NCI-H345 treated with DMSO at 0.1 percent for 48 hours (cell line): ENCODE results near the gene VAV2.

ENCODE experiments used
- DNase-seq: peaks from one replicate; lab custom pipeline; 2025; ENCODE audit not compliant: unreplicated experiment; lab: John Stamatoyannopoulos, UW

Gene VAV2

DNA sequence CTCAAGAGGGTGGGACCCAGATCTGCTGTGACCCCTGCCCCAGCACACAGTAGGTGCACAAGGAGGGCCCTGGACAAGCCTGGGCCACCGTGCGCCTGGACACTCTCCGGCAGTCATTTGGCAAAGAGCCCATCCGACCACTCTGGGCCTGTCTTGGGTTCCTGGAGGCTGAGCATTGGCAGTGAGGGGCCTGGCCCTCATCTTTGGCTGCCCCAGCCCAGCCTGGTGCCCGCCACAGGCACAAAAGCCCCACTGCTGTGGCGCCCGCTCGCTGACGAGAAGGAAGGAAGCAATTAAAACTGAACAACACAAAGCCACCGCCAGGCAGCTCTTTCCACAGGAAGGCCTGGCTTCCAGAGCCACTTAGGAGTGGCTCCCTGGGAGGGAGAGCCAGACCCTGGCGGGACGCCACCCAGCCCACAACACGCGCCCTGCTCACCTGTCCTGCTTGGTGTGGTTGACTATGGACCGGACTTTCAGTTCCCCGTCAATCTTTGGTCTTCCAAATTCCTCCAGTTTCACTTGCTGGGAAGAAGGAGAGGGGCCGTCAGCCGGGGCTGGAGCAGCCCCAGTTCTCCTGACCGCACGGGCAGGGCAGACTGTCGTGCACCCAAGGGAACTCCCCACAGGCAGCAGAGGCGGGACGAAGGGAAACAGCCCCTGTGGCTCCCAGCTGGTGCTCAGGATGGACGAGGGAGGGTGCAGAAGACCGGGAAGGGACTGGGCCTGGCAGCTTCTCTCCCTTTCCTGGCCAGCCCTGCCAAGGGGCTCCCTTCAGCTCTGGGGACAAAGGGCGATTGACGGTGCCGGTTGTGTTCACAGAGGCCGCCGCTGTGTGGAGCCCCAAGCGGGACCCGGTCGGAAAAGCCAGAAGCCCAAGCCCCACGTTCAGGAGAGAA lies 203.1 kb downstream of the VAV2 start:
- DNase-seq, result no peak

DNA sequence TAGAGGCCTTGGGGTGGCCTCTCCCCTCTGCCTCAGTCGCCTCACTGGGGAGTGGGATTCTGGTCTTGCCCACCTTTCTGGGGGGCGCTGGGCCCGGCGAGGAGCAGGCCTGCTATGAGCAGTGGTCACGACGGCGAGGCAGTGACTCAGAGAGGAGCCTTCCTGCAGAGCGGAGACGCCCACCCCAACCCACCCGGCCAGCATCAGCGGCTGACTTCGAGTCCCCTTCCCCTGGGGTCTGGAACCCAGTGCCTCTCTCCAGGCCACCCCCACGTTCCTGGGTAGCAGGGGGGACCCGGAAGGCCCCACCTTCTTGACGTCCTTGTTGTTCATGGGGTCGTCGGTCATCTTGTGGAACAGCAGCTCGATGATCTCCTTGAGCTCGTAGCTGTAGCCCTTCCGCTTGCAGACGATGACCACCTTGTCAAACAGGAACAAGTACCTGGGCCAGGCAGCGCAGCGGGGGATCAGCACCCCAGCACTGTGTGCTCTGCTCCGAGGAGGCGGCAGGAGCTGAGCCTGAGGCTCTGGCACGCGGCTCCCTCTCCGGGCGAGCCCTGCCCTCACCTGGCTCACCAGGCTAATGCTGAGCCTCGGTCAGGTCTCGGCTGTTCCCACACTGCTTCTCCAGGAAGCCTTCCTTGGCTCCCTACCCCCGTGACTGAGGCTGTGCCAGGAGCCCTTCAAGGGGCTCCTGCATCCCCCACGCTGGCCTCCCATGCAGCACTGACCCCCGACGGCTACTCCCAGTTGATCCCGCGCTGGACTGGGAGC lies 203.9 kb downstream of the VAV2 start:
- DNase-seq, result no peak

DNA sequence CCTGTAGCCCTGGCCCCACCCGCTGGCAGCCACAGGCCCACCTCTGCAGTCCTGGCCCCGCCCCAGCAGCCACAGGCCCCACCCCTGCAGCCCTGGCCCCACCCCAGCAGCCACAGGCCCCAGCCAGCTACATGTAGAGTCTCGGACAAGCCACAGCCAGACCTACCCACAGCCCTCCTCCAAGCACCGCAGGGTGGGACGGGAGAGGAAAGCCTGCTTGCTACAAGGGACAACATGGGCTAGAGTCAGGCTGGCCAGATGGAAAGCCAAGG lies 204.4 kb downstream of the VAV2 start:
- no peak for DNase-seq

DNA sequence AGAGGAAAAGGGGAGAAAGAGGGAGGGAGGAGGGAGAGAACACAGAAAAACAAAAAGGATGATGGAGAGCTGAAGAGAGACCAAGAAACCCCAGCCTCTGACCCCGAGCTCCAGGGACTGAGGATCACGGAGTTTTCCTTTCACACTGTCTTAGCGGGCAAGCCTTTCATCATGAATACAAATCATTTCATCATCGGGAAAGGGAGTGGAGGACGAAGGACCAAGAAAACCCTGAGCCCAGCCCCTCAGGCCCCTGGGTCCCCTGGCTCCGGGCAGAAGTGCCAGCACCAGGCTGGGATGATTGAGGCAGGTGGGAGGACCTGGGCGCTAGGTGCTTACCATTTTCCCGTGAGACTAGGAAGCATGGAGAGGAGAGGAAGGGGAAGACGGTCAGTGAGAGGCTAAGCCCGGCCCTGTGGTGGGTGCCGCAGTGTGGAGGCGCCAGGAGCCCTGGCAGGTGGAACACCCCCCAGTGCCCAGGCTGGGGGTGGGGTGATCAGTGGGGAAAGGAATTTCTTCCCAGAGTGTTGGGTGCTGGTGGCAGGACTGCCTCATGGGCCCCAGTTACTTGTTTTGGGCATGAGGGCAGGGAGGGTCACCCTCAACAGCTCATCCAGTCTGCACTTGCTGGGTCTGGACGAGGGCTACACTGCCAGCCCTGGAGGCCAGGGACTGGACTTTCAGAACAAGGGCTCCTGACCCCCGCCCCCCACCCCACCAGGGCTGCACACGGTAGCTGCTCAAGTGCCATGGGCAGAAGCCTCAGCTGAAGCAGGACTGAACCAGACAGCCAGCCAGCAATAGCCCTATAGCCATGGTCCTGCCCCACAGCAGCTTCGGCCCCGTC lies 205.0 kb downstream of the VAV2 start:
- no peak for DNase-seq

DNA sequence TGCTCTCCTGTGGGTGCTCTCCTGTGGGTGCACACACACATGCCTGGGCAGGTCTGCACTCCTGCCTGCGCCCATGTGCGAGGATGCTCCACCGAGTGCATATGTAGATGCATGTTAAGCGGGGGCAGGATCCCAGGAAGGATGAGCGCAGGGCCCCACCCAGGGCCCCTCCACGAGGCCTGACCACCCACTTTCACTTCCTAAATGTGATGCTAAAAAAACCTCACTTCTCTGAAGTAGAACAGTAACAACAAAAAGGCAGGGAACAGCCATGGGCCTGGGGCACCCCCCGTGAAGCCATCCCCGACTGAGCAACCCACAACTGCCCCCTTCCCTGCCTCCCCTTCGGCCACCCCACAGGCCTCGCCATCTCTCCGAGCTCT lies 205.8 kb downstream of the VAV2 start:
- no peak for DNase-seq

DNA sequence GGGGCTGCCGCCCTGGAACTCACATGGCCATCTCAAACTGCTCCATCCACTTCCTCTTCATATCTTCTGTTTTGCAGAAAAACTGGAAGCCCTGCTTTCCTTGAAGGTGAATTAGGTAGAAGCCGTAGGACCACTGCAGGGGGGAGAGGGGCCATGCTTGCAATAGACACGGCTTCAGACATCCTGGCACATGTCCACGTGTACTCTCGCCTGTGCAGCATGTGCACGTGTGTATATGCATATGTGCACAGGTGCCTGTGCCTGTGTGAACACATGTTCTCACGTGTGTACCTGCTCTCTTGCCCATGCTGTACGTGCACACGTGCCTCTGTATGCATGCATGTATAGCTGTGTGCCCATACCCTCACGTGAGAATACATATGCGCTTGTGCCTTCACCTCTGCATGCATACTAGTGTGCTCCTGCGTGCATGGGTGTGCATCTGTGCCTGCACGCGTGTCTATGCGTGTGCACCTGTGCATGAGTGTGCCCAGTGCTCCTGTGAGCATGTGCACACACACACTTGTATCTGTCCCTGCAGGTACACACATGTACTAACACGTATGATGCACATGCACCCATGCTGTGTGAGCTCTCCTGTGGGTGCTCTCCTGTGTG lies 206.3 kb downstream of the VAV2 start:
- DNase-seq, result no peak

DNA sequence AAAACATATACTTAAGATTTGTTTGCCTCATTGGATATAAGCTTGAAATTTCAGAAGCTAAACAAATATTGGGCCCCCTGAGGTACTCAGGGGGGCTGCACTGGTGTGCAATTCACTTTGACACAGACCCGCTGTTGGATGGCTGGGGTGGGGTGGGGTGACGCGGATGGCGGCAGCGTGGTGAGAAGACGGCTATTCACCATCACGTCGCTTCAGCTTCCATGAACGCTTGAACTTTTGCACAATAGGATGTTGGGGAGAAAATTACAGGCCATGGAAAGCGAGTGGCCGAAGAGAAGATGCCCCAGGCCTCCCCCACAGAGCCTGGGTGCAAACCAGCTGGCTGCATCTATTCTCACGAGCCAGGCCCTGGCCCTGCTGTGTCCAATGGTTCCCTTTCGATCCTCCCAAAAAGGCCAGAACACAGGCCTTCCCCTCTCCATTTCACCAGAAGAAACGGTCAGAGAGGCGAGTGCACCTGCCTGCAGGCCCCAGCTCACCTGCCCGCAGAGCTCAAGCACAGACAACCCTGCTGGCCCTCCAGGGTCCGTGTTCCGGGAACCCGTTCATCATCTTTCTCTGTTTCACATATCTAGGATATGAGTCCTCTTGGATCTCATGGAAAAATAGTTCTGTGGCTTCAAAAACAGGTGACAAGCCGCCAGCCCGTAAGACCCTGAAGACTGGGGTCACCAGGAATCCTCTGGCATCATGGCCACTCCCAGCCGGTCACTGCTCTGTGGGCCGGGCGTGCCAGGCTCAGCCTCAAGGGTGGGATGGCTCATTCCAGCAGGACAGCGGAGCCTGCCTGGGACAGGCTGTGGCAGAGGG lies 207.2 kb downstream of the VAV2 start:
- no peak for DNase-seq

DNA sequence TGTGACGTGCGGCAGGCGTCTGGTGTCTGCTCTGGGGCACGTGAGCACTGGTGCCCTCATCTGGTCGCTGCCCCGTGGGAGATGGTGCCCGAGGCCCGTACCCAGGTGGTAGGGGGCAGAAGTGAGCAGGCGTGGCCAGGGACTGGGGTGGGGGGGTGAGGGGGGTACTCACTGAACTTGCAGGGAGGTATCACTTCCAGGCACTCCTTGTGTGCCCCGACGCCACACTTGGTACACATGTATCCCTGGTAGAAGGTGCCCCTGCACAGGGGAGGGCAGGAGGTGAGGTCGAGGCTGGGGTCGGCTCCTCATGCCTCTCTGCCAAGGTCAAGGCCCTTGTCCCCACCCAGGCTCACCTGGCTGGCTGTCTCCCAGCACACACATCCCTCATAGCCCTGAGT lies 208.8 kb downstream of the VAV2 start:
- DNase-seq, result no peak

DNA sequence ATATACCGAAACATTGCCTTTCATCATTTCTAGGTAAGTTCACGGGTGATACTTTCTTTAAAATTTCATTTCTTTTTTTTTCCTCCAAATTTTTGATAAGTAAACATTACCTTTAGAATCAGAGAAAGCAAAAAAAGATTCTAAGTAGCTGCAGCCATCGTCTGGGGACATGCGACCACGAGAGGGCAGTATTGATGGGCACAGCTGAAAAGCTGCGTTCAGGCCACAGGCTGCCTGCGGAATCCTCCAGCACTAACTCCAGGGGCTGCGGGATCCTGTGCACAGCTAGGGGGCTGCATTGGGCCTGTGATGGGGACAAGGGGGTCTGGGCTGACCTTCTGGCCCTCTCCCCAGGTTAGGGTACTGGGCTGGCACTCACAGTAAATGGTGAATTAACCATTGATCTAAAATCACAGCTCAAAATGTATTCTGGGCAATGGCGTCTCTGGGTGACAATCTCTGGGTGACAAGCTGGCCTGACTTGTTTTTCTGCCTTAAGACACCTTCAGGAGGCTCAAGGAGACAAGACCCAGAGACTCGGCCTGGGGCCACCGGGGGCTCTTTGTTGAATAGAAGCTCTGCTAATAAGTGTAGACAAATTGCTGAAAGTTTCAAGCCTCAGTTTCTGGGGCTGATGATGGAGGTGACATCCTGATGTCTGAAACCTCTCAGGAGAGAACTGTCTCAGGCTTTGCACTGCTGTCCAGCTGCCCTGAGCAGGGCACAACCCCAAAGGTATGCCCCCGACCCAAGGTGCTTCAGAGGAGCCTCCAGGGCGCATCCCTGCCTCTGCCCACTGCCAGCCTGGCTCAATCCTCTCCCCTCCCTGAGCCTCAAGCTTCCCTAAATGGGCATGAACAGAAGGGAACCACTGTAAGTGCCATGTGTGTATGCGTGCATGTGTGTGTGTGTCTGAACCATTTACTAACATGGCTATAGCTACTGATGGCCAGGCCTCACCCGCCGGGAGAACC lies 209.7 kb downstream of the VAV2 start:
- no peak for DNase-seq

DNA sequence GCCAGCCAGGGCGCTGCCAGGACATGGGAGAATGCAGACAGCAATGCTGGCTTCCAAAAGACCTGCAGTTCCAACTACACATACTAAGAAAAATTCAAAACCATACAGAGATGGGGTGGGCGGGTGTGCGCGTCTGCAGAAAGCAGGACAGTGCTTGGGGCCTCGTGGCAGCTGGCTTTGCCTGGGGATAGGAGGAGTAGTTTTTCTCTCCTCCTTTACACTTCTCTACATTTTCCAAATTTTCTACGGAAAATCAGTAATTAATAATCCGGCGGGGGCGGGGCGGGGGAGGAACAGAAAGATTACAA lies 210.3 kb downstream of the VAV2 start:
- DNase-seq, result no peak

DNA sequence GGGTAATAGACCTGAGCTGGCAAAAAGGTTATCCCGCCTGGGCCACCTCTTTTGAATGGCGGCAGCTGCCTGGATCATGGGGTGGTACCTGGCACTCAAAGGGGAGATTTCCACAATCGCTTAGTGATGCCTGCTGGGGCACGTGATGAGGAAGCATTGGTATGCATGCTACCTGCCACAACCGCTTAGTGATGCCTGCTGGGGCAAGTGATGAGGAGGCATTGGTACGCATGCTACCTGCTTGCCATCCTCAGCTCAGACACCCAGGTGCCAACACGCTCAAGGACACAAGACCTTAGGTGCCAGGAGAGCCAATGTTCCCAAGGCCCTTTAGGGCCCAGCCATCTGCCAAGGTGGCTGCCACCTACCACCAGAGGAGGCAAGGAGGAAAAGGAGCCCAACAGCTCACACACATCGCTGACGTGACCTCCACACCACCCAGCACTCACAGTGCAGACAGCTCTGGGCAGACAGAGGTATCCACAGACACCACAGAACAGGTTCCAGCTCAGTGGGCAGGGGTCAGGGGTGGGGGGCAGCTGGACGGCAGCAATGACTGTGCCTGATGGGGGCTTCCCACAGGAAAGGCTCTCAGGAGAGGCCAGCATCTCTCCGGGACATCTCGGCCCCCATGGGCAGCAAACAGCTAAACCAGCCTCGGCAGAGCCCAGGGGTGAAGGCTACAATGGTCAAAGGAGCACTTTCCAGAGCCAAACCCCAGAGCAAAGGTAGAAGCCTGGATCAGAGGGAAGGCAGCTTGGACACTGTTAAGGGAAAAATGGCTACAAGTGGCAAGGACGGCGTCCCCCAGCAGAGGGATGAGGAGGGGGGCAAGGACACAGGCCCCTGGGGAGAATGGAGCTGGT lies 210.9 kb downstream of the VAV2 start:
- no peak for DNase-seq

DNA sequence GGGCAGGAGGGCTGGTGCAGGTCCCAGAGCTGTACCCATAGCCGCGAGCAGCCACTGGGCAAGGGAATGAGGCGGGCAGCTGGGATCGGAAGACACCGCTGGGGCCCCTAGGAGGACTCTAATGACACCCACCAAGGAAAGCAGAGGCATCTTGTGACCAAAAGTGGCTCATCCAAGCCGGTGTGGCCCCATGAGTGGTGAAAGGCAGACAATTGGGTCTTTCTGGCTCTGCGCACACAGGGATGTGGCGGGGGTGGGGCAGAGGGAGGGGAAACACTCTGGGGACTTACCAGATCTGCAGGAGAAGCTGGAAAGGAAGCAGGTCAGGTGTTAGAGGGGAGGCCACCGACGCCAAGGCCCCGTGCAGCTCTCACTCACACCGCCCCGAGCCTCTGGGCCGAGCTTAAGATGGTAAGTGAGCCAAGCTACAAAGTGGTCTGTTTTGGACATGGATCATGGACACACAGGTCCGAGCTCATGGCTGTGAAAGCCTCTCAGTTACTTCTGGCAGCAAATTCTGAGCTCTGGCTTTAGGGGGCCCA lies 211.6 kb downstream of the VAV2 start:
- DNase-seq, result no peak

DNA sequence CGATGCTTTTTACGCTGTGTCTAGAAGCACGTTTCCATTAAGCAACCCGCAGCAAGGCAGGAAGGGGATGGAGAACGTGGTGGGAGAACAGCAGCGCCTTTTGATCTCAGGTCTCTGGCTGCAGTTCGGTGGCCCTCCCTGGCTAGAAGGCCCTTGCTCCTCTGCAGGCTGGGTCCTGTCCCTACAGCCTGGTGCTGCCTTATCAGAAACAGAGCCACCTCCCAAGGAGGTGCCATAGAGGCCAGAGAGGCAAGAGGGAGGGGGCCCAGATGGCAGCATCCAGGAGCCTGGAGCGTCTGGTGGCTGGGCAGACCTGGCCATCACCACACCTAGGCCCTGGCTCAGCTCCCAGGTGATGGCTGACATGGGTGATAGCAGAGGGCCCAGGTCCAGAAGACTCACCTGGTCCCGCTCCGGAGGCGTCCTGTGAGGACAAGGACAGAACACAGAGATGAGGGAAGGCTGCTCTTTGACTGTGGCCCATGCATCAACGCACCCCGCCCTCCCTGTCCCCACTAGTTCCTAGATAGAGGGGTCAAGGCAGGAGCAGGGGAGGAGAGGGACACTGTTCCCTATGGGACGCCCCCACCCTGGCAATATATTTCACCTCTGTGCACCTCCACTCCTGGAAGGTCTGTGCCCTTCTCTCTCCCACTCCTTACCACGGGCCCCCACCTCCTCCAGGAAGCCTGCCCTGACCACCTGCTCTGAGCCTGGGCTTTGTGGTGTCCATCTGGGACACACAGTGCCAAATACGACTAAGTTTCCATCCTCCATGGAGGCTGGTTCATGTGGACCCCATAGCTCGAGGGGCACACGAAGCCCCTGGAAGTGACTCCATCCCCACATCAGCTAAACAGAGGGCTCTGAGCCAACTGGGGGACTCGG lies 212.4 kb downstream of the VAV2 start:
- no peak for DNase-seq

DNA sequence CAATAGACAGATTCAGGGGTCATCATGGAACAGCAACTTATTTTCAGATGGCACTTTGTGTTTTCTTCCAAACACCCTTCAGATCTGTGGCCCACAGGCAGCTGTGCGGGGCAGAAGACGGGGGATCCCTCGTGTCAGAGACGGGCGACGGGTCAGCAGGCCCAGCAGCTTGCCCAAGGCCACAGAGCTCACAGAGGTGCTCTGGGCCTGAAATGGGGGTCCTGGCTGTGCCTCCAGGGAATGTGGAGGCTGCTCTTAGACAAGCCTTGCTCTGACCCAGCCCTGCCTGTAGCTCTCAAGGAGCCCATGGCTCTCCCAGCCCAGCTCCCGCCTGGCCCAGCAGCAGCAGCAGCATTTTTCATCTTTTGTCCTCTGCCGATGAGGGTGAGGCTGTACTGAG lies 213.0 kb downstream of the VAV2 start:
- DNase-seq, result no peak

DNA sequence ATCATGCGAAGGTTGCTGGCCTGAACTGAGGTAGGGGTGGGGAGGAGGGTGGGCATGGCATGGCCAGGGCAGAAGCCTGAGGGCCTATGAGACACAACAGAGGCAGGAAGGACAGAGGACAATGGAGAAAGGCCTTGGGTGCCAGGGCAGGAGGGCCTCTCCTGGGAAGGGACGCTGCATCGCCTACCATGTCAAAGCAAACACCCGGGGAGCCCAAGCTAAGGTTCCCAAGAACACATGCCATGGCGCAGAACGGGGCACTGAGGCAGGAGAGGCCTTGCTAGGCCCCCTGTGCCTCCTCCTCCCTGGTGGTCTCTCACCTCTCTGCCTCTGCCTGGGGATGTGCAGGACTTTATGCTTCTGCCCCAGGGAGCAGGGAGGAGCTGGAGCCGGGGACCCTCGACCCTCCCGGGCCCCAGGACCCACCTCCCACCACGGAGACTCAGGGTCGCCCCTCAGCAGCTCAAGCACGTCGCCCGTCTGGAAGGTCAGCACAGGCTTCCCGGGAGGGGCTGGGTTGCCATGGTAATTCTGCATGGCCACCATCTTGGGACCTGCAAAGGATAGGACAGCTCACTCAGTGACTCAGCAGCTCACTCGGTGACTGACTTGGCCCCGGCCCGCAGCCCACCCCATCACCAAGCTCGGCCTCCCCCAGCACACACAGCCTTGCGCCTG lies 213.6 kb downstream of the VAV2 start:
- no peak for DNase-seq

DNA sequence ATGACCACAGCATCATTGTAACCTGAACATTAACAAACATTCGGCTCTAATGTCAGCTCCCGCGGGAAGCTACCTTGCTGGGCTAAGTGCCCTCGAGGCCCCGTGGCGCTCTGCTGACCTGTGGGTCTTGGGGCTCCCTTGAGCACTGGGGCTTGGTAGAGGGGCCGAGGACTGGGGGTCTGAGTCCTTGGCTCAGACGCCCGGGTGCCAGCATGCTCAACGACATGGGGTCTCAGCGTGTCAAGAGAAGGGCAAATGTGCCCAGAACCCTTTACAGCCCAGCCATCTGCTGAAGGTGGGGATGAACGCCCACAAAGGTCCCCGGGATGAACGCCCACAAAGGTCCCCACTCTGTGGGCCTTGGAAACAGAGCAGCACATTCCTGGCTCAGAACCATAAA lies 214.3 kb downstream of the VAV2 start:
- no peak for DNase-seq
